GM21367 (cell line): Measurements from ENCODE around the gene NTF4.
"Not testable (repeated sequence)": the region's sequence is repeated elsewhere in the genome, so short reads cannot be mapped to it uniquely, and the experiment has no call there.

Experiments
- ATAC-seq: cut with Tn5 transposase; IDR thresholded peaks from one replicate; pipeline ENCODE4 v1.9.1; 2021; ENCODE audit not compliant: unreplicated experiment

Gene NTF4

DNA sequence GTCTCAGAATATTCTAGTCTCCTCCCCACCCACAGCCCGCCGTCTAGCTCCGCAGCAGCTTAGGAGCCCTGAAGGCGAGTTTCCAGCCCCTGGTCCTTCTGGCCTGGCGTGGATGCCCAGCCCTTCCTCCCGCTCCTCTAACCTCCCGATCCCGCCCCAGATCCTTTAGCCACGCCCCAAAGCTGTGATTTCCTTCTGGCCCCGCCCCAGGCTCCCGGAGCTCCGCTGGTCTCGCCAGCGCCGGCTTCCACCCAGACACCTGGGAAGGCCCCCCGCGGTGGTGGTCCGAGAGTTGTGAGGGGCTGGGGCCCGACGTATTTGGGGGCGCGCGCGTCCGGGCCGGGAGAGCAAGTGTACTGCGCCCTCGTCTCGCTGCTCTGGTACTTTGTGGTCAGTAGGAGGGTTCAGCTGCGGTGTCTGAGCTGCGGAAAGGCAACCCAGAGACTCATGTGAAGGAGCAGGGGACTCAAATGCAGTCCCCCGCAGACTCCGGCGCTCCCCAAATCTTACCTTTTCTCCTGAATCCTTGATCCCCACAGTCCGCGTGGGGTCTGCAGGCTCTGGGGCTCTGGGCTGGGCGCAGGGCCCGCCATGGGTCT is 6.9 kb downstream of the NTF4 start, which contains the start of gene CGB7:
CGB7 (minus strand) TSS at position 114 of the 599 bp plus-strand sequence. CDS start 2,374 bp downstream, outside the sequence.
- ATAC-seq = no peak

DNA sequence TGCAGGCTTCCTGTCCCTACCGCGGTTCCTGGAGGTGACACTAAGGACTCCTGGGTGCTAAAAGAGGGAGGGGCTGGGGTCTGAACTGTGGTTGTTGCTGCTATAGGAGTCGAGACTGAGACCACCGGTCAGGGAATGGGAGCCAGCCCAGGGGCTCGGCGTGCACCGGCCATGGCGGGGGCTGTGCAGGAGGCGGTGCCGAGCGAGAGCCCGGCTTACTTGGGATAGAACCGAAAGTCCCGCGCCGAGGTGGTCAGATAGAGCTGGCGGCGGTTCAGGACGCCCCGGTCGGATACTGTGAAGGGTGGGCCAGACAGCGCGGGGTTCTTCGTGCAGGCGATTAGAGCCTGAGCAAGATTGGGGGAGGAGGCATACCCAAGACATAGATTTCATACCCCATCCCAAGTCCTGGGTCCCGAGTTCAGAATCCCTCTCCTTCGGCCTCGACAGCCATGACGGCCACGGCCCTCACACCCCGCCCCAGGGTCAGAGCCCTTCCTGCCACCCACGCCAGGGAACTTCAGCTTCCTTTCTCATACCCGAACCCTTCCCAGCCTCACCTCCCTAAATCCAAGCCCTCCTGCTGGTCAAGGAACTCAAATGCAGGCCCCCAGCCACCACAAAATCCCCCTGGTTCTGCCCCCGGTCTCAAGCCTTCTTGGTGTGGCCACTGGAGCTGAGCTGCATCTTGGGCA is 7.6 kb downstream of the NTF4 start:
- not testable (repeated sequence) for ATAC-seq

DNA sequence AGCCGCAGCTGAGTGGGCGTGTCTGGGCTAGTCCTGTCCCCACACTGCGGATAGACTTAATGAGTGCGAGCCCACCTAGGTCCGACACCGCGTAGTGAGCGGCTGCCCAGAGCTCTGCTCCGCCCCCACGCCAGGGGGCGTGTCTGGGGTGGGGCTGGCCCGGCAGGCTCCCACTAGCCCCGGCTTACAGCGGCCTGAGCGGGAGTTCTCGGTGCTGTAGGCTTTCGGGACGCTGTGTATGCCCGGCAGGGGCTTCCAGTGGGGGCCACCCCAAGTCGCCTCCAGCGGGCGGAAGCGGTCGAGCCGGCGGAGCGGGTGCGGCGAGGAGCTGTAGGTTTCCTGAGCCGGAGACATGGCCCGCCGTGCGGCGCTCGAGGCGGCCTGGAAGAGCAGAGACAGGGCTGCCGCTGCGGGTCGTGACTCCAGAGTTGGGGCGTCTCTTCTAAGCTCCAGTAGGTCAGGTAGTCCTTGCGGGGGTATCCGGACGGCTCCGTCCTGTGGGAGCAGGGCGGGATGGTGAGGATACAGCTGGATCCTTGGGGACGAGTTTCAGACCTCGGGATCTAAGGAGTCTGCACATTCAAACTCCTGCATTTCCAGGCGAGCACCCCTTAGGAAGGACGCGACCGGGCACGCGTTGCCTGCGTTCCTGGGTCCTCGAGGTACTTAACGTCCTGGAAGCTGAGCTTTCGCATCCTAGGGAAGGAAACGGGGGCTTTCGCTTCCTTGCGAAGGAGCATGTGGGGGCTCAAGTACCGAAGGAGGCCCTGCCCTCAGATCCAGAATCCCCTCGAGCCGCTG is 8.3 kb downstream of the NTF4 start:
- no peak for ATAC-seq

DNA sequence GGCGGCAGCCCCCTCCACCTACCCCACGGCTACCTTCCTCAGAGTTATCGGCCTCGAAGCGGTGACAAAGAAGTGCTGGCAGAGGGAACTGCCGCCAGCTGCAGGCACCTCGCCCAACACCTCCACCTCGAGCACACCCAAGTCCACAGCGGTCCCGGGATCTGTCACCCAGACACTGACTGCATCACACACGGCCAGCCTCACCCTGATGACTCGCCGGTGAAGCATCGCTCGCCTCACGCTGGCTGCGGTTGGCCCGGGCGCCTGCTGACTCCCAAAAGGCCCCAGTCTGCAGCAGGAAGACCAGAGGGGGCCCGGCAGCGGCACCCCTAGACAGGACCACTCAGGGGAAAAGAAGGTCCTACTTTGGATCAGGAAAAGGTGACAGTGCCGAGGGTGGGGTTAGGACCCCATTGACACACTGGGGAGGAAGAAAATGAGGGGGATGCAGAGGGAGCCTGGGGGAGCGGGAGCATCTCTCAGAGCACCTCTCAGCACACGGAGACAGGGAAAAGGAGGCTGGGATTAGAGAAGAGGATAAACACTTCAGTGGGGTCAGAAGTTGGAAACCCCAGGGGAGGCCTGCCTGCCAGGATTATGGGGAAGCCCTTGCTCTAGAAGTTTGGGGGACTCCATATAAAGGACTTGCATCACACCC is 14.1 kb downstream of the NTF4 start:
- not testable (repeated sequence) for ATAC-seq

DNA sequence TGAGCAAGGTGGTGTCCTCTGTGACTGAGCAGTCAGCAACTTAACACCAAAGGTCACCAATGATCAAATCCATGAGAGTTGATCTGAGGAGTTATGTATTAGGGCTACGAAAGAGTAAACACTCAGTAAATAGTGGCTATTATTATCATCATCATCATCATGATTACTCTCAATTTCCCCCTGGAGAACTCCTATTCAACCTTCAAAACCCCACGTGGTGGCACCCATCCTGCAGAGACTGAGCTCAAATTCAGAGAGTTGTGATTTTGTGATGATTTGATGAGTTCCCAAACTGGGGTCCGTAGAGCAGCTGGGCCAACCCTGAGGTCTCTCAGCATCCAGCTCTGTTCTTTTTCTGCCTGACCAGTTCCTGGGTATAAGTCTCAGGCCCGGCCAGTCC is 14.8 kb downstream of the NTF4 start:
- not testable (repeated sequence) for ATAC-seq

DNA sequence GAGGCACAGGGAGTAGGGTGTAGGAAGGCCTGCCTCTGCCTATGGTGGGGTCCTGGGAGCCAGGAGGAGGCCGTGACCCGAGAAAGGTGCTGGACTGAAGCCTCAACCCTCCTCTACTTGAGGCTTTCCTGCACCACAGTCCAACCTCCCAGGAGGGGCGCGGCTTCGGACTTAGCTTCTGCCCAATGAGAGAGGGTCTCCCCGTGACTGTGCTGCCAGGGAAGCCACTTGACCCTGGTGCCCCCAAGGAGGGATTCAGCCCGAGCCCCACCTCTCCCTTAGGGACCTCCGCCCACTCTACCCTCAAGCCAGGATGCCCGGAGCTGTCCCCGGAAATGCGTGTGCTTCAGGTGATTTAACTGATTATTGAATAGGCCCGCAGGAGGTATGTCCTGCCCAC is 15.6 kb downstream of the NTF4 start, which contains the start of gene CGB8:
CGB8 (minus strand) TSS at position 101 of the 400 bp plus-strand sequence. CDS start 372 bp downstream, outside the sequence.
- not testable (repeated sequence) for ATAC-seq

DNA sequence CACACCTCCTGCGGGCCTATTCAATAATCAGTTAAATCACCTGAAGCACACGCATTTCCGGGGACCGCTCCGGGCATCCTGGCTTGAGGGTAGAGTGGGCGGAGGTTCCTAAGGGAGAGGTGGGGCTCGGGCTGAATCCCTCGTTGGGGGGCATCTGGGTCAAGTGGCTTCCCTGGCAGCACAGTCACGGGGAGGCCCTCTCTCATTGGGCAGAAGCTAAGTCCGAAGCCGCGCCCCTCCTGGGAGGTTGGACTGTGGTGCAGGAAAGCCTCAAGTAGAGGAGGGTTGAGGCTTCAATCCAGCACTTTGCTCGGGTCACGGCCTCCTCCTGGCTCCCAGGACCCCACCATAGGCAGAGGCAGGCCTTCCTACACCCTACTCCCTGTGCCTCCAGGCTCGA is 21.1 kb downstream of the NTF4 start, which contains the start of gene CGB5:
CGB5 (plus strand) TSS at position 301 of the 400 bp plus-strand sequence. CDS start 362 bp downstream, outside the sequence.
- not testable (repeated sequence) for ATAC-seq

DNA sequence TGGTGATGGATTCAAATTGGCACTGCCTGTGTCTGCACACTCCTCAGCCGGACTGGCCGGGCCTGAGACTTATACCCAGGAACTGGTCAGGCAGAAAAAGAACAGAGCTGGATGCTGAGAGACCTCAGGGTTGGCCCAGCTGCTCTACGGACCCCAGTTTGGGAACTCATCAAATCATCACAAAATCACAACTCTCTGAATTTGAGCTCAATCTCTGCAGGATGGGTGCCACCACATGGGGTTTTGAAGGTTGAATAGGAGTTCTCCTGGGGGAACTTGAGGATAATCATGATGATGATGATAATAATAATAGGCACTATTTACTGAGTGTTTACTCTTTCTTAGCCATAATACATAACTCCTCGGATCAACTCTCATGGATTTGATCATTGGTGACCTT is 22.0 kb downstream of the NTF4 start:
- ATAC-seq = not testable (repeated sequence)

DNA sequence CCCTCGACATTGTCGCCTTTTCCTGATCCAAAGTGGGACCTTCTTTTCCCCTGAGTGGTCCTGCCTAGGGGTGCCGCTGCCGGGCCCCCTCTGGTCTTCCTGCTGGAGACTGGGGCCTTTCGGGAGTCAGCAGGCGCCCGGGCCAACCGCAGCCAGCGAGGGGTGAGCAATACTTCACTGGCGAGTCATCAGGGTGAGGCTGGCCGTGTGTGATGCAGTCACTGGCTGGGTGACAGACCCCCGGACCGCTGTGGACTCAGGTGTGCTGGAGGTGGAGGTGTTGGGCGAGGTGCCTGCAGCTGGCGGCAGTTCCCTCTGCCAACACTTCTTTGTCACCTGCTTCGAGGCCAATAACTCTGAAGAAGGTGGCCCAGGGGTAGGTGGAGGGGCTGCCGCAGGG is 22.4 kb downstream of the NTF4 start:
- no peak for ATAC-seq

DNA sequence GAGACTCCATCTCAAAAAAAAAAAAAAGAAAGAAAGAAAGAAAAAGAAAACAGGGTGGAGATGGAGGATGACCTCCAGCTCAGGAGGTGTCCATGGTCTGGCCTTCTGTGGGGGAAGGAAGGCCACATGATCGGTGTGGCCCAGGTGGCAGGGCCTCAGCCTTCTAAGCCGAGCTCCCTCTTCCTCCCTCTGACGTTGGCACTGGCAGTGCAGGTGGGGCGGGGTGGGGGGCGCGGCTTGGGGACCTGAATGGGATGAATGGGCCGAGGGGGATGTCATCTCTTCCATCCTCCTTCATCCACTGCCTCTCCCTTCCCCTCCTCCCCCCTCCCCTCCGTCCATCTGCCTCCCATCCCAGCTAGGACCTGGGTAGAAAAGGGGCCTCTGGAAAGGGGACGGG is 24.9 kb downstream of the NTF4 start:
- not testable (repeated sequence) for ATAC-seq

DNA sequence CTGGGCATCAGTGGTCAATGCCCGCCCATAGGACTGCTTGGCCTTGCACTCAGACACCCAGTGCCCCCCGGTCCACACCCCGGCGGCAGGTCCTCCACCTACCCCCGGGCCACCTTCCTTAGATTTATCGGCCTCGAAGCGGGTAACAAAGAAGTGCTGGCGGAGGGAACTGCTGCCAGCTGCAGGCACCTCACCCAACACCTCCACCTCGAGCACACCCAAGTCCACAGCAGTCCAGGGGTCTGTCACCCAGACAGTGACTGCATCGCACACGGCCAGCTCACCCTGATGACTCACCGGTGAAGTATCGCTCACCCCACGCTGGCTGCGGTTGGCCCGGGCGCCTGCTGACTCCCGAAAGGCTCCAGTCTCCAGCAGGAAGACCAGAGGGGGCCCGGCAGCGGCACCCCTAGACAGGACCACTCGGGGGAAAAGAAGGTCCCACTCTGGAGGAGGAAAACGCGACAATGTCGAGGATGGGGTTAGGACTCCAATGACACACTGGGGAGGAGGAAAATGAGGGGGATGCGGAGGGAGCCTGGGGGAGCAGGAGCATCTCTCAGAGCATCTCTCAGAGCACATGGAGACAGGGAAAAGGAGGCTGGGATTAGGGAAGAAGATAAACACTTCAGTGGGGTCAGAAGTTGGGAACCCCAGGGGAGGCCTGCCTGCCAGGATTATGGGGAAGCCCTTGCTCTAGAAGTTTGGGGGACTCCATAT is 25.9 kb downstream of the NTF4 start:
- ATAC-seq = not testable (repeated sequence)

DNA sequence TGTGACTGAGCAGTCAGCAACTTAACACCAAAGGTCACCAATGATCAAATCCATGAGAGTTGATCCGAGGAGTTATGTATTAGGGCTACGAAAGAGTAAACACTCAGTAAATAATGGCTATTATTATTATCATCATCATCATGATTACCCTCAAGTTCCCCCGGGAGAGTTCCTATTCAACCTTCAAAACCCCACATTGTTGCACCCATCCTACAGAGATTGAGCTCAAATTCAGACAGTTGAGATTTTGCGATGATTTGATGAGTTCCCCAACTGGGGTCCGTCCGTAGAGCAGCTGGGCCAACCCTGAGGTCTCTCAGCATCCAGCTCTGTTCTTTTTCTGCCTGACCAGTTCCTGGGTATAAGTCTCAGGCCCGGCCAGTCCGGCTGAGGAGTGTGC is 26.5 kb downstream of the NTF4 start:
- ATAC-seq = not testable (repeated sequence)

DNA sequence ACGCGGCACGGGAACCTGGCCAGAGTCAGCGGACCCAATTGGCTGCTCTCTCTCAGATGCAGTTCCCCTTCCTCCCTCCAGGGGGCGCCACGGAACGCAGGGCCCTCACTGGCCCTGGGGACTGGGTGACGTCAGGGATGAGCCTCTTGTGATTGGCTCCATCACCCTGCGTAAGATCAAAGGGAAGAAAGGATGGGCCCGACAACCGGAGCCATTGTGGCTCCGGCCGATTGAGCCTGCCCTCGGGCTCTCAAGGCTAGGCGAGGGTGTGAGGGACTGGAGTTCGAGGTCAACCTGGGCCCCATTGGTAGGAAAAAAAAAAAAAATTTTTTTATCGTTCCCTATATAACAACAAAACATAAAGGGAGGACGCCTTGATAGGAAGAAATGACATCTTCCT is 27.8 kb downstream of the NTF4 start, which contains the start of gene CGB1:
CGB1 (minus strand) TSS at position 81 of the 400 bp plus-strand sequence. CDS start 184 bp downstream, outside the sequence.
- ATAC-seq = not testable (repeated sequence)

DNA sequence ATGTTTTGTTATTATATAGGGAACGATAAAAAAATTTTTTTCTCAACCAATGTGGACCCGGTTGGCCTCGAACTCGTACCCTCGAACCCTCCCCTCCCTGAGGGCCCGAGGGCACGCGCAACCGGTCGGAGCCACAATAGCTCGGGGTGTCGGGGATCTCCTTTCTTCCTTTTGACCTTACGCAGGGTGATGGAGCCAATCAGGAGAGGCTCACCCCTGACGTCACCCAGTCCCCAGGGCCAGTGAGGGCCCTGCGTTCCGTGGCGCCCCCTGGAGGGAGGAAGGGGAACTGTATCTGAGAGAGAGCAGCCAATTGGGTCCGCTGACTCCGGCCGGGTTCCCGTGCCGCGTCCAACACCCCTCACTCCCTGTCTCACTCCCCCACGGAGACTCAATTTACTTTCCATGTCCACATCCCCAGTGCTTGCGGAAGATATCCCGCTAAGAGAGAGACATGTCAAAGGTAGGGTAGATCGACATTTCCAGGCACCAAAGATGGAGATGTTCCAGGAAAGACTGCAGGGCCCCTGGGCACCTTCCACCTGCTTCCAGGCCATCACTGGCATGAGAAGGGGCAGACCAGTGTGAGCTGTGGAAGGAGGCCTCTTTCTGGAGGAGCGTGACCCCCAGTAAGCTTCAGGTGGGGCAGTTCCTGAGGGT is 32.8 kb downstream of the NTF4 start, which contains the start of gene CGB2:
CGB2 (plus strand) TSS at position 249 of the 660 bp plus-strand sequence; CDS start at position 455, 206 bp downstream.
- not testable (repeated sequence) for ATAC-seq

DNA sequence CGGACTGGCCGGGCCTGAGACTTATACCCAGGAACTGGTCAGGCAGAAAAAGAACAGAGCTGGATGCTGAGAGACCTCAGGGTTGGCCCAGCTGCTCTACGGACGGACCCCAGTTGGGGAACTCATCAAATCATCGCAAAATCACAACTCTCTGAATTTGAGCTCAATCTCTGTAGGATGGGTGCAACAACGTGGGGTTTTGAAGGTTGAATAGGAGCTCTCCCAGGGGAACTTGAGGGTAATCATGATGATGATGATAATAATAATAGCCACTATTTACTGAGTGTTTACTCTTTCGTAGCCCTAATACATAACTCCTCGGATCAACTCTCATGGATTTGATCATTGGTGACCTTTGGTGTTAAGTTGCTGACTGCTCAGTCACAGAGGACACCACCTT is 34.3 kb downstream of the NTF4 start:
- not testable (repeated sequence) for ATAC-seq

DNA sequence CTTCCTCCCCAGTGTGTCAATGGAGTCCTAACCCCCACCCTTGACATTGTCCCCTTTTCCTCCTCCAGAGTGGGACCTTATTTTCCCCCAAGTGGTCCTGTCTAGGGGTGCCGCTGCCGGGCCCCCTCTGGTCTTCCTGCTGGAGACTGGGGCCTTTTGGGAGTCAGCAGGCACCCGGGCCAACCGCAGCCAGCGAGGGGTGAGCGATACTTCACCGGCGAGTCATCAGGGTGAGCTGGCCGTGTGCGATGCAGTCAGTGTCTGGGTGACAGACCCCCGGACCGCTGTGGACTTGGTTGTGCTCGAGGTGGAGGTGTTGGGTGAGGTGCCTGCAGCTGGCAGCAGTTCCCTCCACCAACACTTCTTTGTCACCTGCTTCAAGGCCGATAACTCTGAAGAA is 34.9 kb downstream of the NTF4 start:
- ATAC-seq = not testable (repeated sequence)

DNA sequence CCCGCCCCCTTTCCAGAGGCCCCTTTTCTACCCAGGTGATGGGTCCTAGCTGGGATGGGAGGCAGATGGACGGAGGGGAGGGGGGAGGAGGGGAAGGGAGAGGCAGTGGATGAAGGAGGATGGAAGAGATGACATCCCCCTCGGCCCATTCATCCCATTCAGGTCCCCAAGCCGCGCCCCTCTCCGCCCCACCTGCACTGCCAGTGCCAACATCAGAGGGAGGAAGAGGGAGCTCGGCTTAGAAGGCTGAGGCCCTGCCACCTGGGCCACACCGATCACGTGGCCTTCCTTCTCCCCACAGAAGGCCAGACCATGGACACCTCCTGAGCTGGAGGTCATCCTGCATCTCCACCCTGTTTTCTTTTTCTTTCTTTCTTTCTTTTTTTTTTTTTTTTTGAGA is 35.9 kb downstream of the NTF4 start:
- not testable (repeated sequence) for ATAC-seq

DNA sequence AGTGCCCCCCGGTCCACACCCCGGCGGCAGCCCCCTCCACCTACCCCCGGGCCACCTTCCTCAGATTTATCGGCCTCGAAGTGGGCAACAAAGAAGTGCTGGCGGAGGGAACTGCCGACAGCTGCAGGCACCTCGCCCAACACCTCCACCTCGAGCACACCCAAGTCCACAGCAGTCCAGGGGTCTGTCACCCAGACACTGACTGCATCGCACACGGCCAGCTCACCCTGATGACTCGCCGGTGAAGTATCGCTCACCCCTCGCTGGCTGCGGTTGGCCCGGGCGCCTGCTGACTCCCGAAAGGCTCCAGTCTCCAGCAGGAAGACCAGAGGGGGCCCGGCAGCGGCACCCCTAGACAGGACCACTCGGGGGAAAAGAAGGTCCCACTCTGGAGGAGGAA is 39.0 kb downstream of the NTF4 start:
- ATAC-seq = not testable (repeated sequence)

DNA sequence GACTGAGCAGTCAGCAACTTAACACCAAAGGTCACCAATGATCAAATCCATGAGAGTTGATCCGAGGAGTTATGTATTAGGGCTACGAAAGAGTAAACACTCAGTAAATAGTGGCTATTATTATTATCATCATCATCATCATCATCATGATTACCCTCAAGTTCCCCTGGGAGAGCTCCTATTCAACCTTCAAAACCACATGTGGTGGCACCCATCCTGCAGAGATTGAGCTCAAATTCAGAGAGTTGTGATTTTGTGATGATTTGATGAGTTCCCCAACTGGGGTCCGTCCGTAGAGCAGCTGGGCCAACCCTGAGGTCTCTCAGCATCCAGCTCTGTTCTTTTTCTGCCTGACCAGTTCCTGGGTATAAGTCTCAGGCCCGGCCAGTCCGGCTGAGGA is 39.5 kb downstream of the NTF4 start:
- not testable (repeated sequence) for ATAC-seq
